Ammon's horn (tissue), 1 donor: ENCODE results near the gene XPO1.
A peak's percentile ranks its signal among the peaks of the same experiment; 100 is the strongest.
"Not testable (repeated sequence)": the region's sequence is repeated elsewhere in the genome, so short reads cannot be mapped to it uniquely, and the experiment has no call there.

Source experiments
- DNase-seq: peaks from one replicate; pipeline ENCODE4 v3.0.0-alpha.2; 2016; ENCODE audit warnings: low spot score

XPO1 gene

GRCh38 chr2:61534926-61535325, 3.2 kb downstream of the XPO1 start:
- DNase-seq, result no peak

GRCh38 chr2:61530749-61531148, 7.4 kb downstream of the XPO1 start:
- no peak for DNase-seq

GRCh38 chr2:61529944-61530735, 8.0 kb downstream of the XPO1 start:
- no peak for DNase-seq

- no peak for DNase-seq
These were observed 17.9 kb downstream of the XPO1 start for GRCh38 chr2:61520261-61520660.

- DNase-seq, result no peak
These were observed 25.3 kb downstream of the XPO1 start for GRCh38 chr2:61512768-61513398.

- no peak for DNase-seq
These were observed 27.2 kb downstream of the XPO1 start for GRCh38 chr2:61510674-61511671.

- no peak for DNase-seq
These were observed 33.2 kb downstream of the XPO1 start for GRCh38 chr2:61504949-61505348.

GRCh38 chr2:61499060-61499459, 39.1 kb downstream of the XPO1 start:
- no peak for DNase-seq

GRCh38 chr2:61493523-61493942, 44.6 kb downstream of the XPO1 start:
- no peak for DNase-seq

GRCh38 chr2:61492476-61492875, 45.7 kb downstream of the XPO1 start:
- DNase-seq, result no peak

- no peak for DNase-seq
These were observed 52.9 kb downstream of the XPO1 start for GRCh38 chr2:61485281-61485680.

- peak; percentile 16 for DNase-seq
These were observed 60.1 kb downstream of the XPO1 start for GRCh38 chr2:61478086-61478485.

- DNase-seq, result not testable (repeated sequence)
These were observed 61.1 kb downstream of the XPO1 start for GRCh38 chr2:61476929-61477589.

GRCh38 chr2:61471905-61472805, 66.0 kb downstream of the XPO1 start:
- peak; percentile 21 for DNase-seq

GRCh38 chr2:61470965-61471904, 66.9 kb downstream of the XPO1 start, which contains the start of gene USP34:
Gene USP34 (minus strand): TSS chr2:61471087. CDS start chr2:61470692, 395 bp downstream.
- peak; percentile 97 for DNase-seq

GRCh38 chr2:61470122-61470951, 67.8 kb downstream of the XPO1 start:
- DNase-seq, result peak; percentile 84

- DNase-seq, result no peak
These were observed 68.6 kb downstream of the XPO1 start for GRCh38 chr2:61469424-61470121.

- DNase-seq, result not testable (repeated sequence)
These were observed 69.9 kb downstream of the XPO1 start for GRCh38 chr2:61468231-61468630.
